ENCODE measurements around the gene RAPGEF2. TPM values are rescaled to one million over a fixed set of nuclear protein-coding genes. Genes with fewer than 3 reads are reported as not detected.
"Not testable (repeated sequence)": the region's sequence is repeated elsewhere in the genome, so short reads cannot be mapped to it uniquely, and the experiment has no call there.

Gene RAPGEF2
- total RNA-seq, 1 donor, result 57.9 TPM

GRCh38 chr4:159232465-159233106, 129.7 kb downstream of the RAPGEF2 start:
- Histone ChIP-seq H3K4me3 (ENCODE audit: low read length) (no peak overlapping the region), H3K9me3 (ENCODE audit: low read depth, low read length) (no peaks in the 10 kb centered on the region), H3K4me1 (ENCODE audit: insufficient read depth, low read length) (peaks cover 4% of the 10 kb centered on the region), H3K27me3 (ENCODE audit: insufficient read depth, low read length) (no peaks in the 10 kb centered on the region)

- no peak overlapping the region for H3K4me3 ChIP-seq (ENCODE audit: low read length)
- H3K27me3 ChIP-seq (ENCODE audit: insufficient read depth, low read length), result no peaks in the 10 kb centered on the region
- no peaks in the 10 kb centered on the region for H3K9me3 ChIP-seq (ENCODE audit: low read depth, low read length)
- peaks cover 12% of the 10 kb centered on the region for H3K4me1 ChIP-seq (ENCODE audit: insufficient read depth, low read length)
Observed at GRCh38 chr4:159235779-159236368, 133.0 kb downstream of the RAPGEF2 start.

- H3K4me3 ChIP-seq (ENCODE audit: low read length), result no peak overlapping the region
- peaks cover 8% of the 10 kb centered on the region for H3K4me1 ChIP-seq (ENCODE audit: insufficient read depth, low read length)
- H3K27me3 ChIP-seq (ENCODE audit: insufficient read depth, low read length), result no peaks in the 10 kb centered on the region
- no peaks in the 10 kb centered on the region for H3K9me3 ChIP-seq (ENCODE audit: low read depth, low read length)
Observed at GRCh38 chr4:159237975-159238374, 135.1 kb downstream of the RAPGEF2 start.

- Histone ChIP-seq H3K4me1 (ENCODE audit: insufficient read depth, low read length) (peaks cover 8% of the 10 kb centered on the region), H3K4me3 (ENCODE audit: low read length) (no peak overlapping the region), H3K27me3 (ENCODE audit: insufficient read depth, low read length) (no peaks in the 10 kb centered on the region), H3K9me3 (ENCODE audit: low read depth, low read length) (no peaks in the 10 kb centered on the region)
Observed at GRCh38 chr4:159238631-159239030, 135.8 kb downstream of the RAPGEF2 start.

GRCh38 chr4:159239629-159240028, 136.8 kb downstream of the RAPGEF2 start:
- no peaks in the 10 kb centered on the region for H3K27me3 ChIP-seq (ENCODE audit: insufficient read depth, low read length)
- H3K9me3 ChIP-seq (ENCODE audit: low read depth, low read length), result no peaks in the 10 kb centered on the region
- H3K4me1 ChIP-seq (ENCODE audit: insufficient read depth, low read length), result peaks cover 8% of the 10 kb centered on the region
- no peak overlapping the region for H3K4me3 ChIP-seq (ENCODE audit: low read length)

GRCh38 chr4:159240046-159240445, 137.2 kb downstream of the RAPGEF2 start:
- H3K4me1 ChIP-seq (ENCODE audit: insufficient read depth, low read length), result peaks cover 8% of the 10 kb centered on the region
- H3K4me3 ChIP-seq (ENCODE audit: low read length), result peak overlapping the region; percentile 29
- H3K9me3 ChIP-seq (ENCODE audit: low read depth, low read length), result no peaks in the 10 kb centered on the region
- H3K27me3 ChIP-seq (ENCODE audit: insufficient read depth, low read length), result no peaks in the 10 kb centered on the region

GRCh38 chr4:159240687-159241086, 137.8 kb downstream of the RAPGEF2 start:
- H3K4me3 ChIP-seq (ENCODE audit: low read length), result peak overlapping the region; percentile 29
- H3K9me3 ChIP-seq (ENCODE audit: low read depth, low read length), result no peaks in the 10 kb centered on the region
- no peaks in the 10 kb centered on the region for H3K27me3 ChIP-seq (ENCODE audit: insufficient read depth, low read length)
- peaks cover 8% of the 10 kb centered on the region for H3K4me1 ChIP-seq (ENCODE audit: insufficient read depth, low read length)

- no peak overlapping the region for H3K4me3 ChIP-seq (ENCODE audit: low read length)
- no peaks in the 10 kb centered on the region for H3K27me3 ChIP-seq (ENCODE audit: insufficient read depth, low read length)
- no peaks in the 10 kb centered on the region for H3K9me3 ChIP-seq (ENCODE audit: low read depth, low read length)
- H3K4me1 ChIP-seq (ENCODE audit: insufficient read depth, low read length), result peaks cover 8% of the 10 kb centered on the region
Observed at GRCh38 chr4:159242427-159242826, 139.5 kb downstream of the RAPGEF2 start.

GRCh38 chr4:159248384-159249178, 145.7 kb downstream of the RAPGEF2 start:
- H3K9me3 ChIP-seq (ENCODE audit: low read depth, low read length), result no peaks in the 10 kb centered on the region
- H3K27me3 ChIP-seq (ENCODE audit: insufficient read depth, low read length), result no peaks in the 10 kb centered on the region
- no peaks in the 10 kb centered on the region for H3K4me1 ChIP-seq (ENCODE audit: insufficient read depth, low read length)
- no peak overlapping the region for H3K4me3 ChIP-seq (ENCODE audit: low read length)

- no peaks in the 10 kb centered on the region for H3K9me3 ChIP-seq (ENCODE audit: low read depth, low read length)
- H3K4me1 ChIP-seq (ENCODE audit: insufficient read depth, low read length), result no peaks in the 10 kb centered on the region
- no peaks in the 10 kb centered on the region for H3K27me3 ChIP-seq (ENCODE audit: insufficient read depth, low read length)
- H3K4me3 ChIP-seq (ENCODE audit: low read length), result no peak overlapping the region
Observed at GRCh38 chr4:159250751-159251325, 148.0 kb downstream of the RAPGEF2 start.

GRCh38 chr4:159251580-159251979, 148.7 kb downstream of the RAPGEF2 start:
- H3K27me3 ChIP-seq (ENCODE audit: insufficient read depth, low read length); H3K4me1 ChIP-seq (ENCODE audit: insufficient read depth, low read length); H3K9me3 ChIP-seq (ENCODE audit: low read depth, low read length); H3K4me3 ChIP-seq (ENCODE audit: low read length): not testable (repeated sequence)

GRCh38 chr4:159252491-159252890, 149.6 kb downstream of the RAPGEF2 start:
- Histone ChIP-seq H3K4me3 (ENCODE audit: low read length) (no peak overlapping the region), H3K9me3 (ENCODE audit: low read depth, low read length) (no peaks in the 10 kb centered on the region), H3K4me1 (ENCODE audit: insufficient read depth, low read length) (no peaks in the 10 kb centered on the region), H3K27me3 (ENCODE audit: insufficient read depth, low read length) (no peaks in the 10 kb centered on the region)

- Histone ChIP-seq H3K9me3 (ENCODE audit: low read depth, low read length) (no peaks in the 10 kb centered on the region), H3K4me1 (ENCODE audit: insufficient read depth, low read length) (no peaks in the 10 kb centered on the region), H3K4me3 (ENCODE audit: low read length) (no peak overlapping the region), H3K27me3 (ENCODE audit: insufficient read depth, low read length) (no peaks in the 10 kb centered on the region)
Observed at GRCh38 chr4:159256037-159256436, 153.2 kb downstream of the RAPGEF2 start.

- no peaks in the 10 kb centered on the region for H3K27me3 ChIP-seq (ENCODE audit: insufficient read depth, low read length)
- no peaks in the 10 kb centered on the region for H3K9me3 ChIP-seq (ENCODE audit: low read depth, low read length)
- no peak overlapping the region for H3K4me3 ChIP-seq (ENCODE audit: low read length)
- H3K4me1 ChIP-seq (ENCODE audit: insufficient read depth, low read length), result no peaks in the 10 kb centered on the region
Observed at GRCh38 chr4:159258889-159259560, 156.1 kb downstream of the RAPGEF2 start.

GRCh38 chr4:159264057-159264456, 161.2 kb downstream of the RAPGEF2 start:
- Histone ChIP-seq H3K4me1 (ENCODE audit: insufficient read depth, low read length) (peaks cover 14% of the 10 kb centered on the region), H3K9me3 (ENCODE audit: low read depth, low read length) (no peaks in the 10 kb centered on the region), H3K27me3 (ENCODE audit: insufficient read depth, low read length) (no peaks in the 10 kb centered on the region), H3K4me3 (ENCODE audit: low read length) (no peak overlapping the region)
